HG03175 (cell line): ENCODE results near the gene IFNG-AS1.

Experiments
- ATAC-seq: cut with Tn5 transposase; IDR thresholded peaks from one replicate; pipeline ENCODE4 v1.9.1; 2021; ENCODE audit warnings: mild to moderate bottlenecking, moderate library complexity; ENCODE audit not compliant: unreplicated experiment

IFNG-AS1 gene

GRCh38 chr12:67989184-67989920 is at the start of gene IFNG-AS1:
Gene IFNG-AS1 (plus strand): TSS chr12:67989447.
- peak; percentile 58 for ATAC-seq

GRCh38 chr12:67939611-67940010 is 49.6 kb upstream of the IFNG-AS1 start:
- no peak for ATAC-seq

GRCh38 chr12:67940780-67941243 is 48.4 kb upstream of the IFNG-AS1 start:
- ATAC-seq, result no peak

- ATAC-seq, result no peak
Measured at GRCh38 chr12:67942724-67943123, 46.5 kb upstream of the IFNG-AS1 start.

- peak; percentile 94 for ATAC-seq
Measured at GRCh38 chr12:67943141-67943892, 45.9 kb upstream of the IFNG-AS1 start.

GRCh38 chr12:67944093-67944492 is 45.2 kb upstream of the IFNG-AS1 start:
- no peak for ATAC-seq

GRCh38 chr12:67952787-67953186 is 36.5 kb upstream of the IFNG-AS1 start:
- peak; percentile 45 for ATAC-seq

GRCh38 chr12:67957383-67957782 is 31.9 kb upstream of the IFNG-AS1 start:
- ATAC-seq, result no peak

- ATAC-seq, result no peak
Measured at GRCh38 chr12:67958187-67958586, 31.1 kb upstream of the IFNG-AS1 start.

- no peak for ATAC-seq
Measured at GRCh38 chr12:67964456-67964855, 24.8 kb upstream of the IFNG-AS1 start.

- ATAC-seq, result peak; percentile 78
Measured at GRCh38 chr12:67966560-67966959, 22.7 kb upstream of the IFNG-AS1 start.

- no peak for ATAC-seq
Measured at GRCh38 chr12:67968321-67968720, 20.9 kb upstream of the IFNG-AS1 start.

- no peak for ATAC-seq
Measured at GRCh38 chr12:67968725-67969124, 20.5 kb upstream of the IFNG-AS1 start.

GRCh38 chr12:67969134-67969802 is 20.0 kb upstream of the IFNG-AS1 start:
- ATAC-seq, result no peak

GRCh38 chr12:67977668-67978067 is 11.6 kb upstream of the IFNG-AS1 start:
- ATAC-seq, result no peak

- no peak for ATAC-seq
Measured at GRCh38 chr12:67980391-67980790, 8.9 kb upstream of the IFNG-AS1 start.

GRCh38 chr12:67981287-67982162 is 7.7 kb upstream of the IFNG-AS1 start:
- ATAC-seq, result no peak

- no peak for ATAC-seq
Measured at GRCh38 chr12:67982164-67982563, 7.1 kb upstream of the IFNG-AS1 start.

- ATAC-seq, result no peak
Measured at GRCh38 chr12:67986632-67987031, 2.6 kb upstream of the IFNG-AS1 start.

GRCh38 chr12:67988601-67989021 is 636 bp upstream of the IFNG-AS1 start:
- ATAC-seq, result peak; percentile 79

GRCh38 chr12:67991158-67991557 is 1.9 kb downstream of the IFNG-AS1 start:
- peak; percentile 51 for ATAC-seq
